HepG2 (cell line): Measurements from ENCODE around the gene ERC1. TPM values are rescaled to one million over a fixed set of nuclear protein-coding genes. Genes with fewer than 3 reads are reported as not detected.

Experiments used
- ATF7-NPFF ChIP-seq: sonication (generic); formaldehyde crosslinking; IDR thresholded peaks from 2 replicates; pipeline ENCODE4 v1.8.1; 2023; ENCODE audit warnings: mild to moderate bottlenecking, low read depth, missing genetic modification reagents, moderate library complexity
- DMAP1 ChIP-seq: IDR thresholded peaks from 2 replicates; pipeline ENCODE4 v1.6.1; 2016
- GATA4 ChIP-seq: sonication (generic); IDR thresholded peaks from 2 replicates; pipeline ENCODE4 v1.6.1; 2016; ENCODE audit warnings: antibody characterized with exemption, low read depth, borderline replicate concordance
- HHEX ChIP-seq: IDR thresholded peaks from 2 replicates; pipeline ENCODE4 v1.6.1; 2016; ENCODE audit warnings: control low read depth
- HNF4G ChIP-seq, 2 experiments: sonication (generic) in 1 of 2; formaldehyde crosslinking in 1 of 2; IDR thresholded peaks; 2 replicates each; pipeline versions ENCODE4 v1.4.0 to v1.6.1; 2011 to 2020; ENCODE audit warnings: borderline replicate concordance in 2 of 2, low read depth in 2 of 2, mild to moderate bottlenecking in 2 of 2, low read length in 1 of 2, missing genetic modification reagents in 1 of 2, moderate library complexity in 1 of 2
- ISX ChIP-seq: sonication (generic); formaldehyde crosslinking; conservative IDR thresholded peaks from 2 replicates; pipeline ENCODE4 v1.5.0; 2020; ENCODE audit warnings: missing genetic modification reagents
- MIER3 ChIP-seq: IDR thresholded peaks from 2 replicates; pipeline ENCODE4 v1.6.1; 2016; ENCODE audit warnings: missing compliant biosample characterization, borderline replicate concordance
- NAIF1 ChIP-seq: sonication (generic); formaldehyde crosslinking; IDR thresholded peaks from 2 replicates; pipeline ENCODE4 v1.5.0; 2020; ENCODE audit warnings: mild to moderate bottlenecking, missing genetic modification reagents, borderline replicate concordance
- POLR2AphosphoS5 ChIP-seq: IDR thresholded peaks from 2 replicates; pipeline ENCODE4 v1.6.1; 2012; ENCODE audit warnings: low read depth, low read length
- POLR2G ChIP-seq: fragments of 200-400 bp; formaldehyde crosslinking; IDR thresholded peaks from 2 replicates; pipeline ENCODE4 v1.6.1; 2018; ENCODE audit warnings: mild to moderate bottlenecking, low read depth, low read length, moderate library complexity
- PRPF4 ChIP-seq: fragments of 200-400 bp; formaldehyde crosslinking; IDR thresholded peaks from 2 replicates; pipeline ENCODE4 v1.6.1; 2016; ENCODE audit warnings: low read length, low read depth; ENCODE audit not compliant: poor library complexity, severe bottlenecking
- SIX1 ChIP-seq: sonication (generic); formaldehyde crosslinking; IDR thresholded peaks from 2 replicates; pipeline ENCODE4 v1.4.0; 2020; ENCODE audit warnings: missing genetic modification reagents, borderline replicate concordance
- SP1 ChIP-seq, 2 experiments: fragments of 450-650 bp in 1 of 2; sonication (generic) in 1 of 2; formaldehyde crosslinking in 1 of 2; IDR thresholded peaks; 2 replicates each; pipeline versions ENCODE4 v1.4.0 to v1.6.1; 2016 to 2020; ENCODE audit warnings: missing genetic modification reagents in 1 of 2
- SPEN ChIP-seq: sonication (generic); formaldehyde crosslinking; IDR thresholded peaks from 2 replicates; pipeline ENCODE4 v1.5.1; 2020; ENCODE audit warnings: low read depth, mild to moderate bottlenecking, missing genetic modification reagents
- ZNF260 ChIP-seq: sonication (generic); formaldehyde crosslinking; IDR thresholded peaks from 2 replicates; pipeline ENCODE4 v1.4.0; 2020; ENCODE audit warnings: missing genetic modification reagents, low read depth, mild to moderate bottlenecking, borderline replicate concordance
- ZNF543 ChIP-seq: sonication (generic); formaldehyde crosslinking; IDR thresholded peaks from 2 replicates; pipeline ENCODE4 v1.4.0; 2020; ENCODE audit warnings: mild to moderate bottlenecking, missing genetic modification reagents
- ZNF558 ChIP-seq: sonication (generic); formaldehyde crosslinking; IDR thresholded peaks from 2 replicates; pipeline ENCODE4 v1.9.0; 2022; ENCODE audit warnings: mild to moderate bottlenecking, missing genetic modification reagents, borderline replicate concordance
- ZNF563 ChIP-seq: sonication (generic); formaldehyde crosslinking; IDR thresholded peaks from 2 replicates; pipeline ENCODE4 v1.8.0; 2022; ENCODE audit warnings: mild to moderate bottlenecking, moderate library complexity, missing genetic modification reagents
- ZNF567 ChIP-seq: sonication (generic); formaldehyde crosslinking; IDR thresholded peaks from 2 replicates; pipeline ENCODE4 v1.8.1; 2023; ENCODE audit warnings: mild to moderate bottlenecking, missing genetic modification reagents, borderline replicate concordance
- ZNF615 ChIP-seq: sonication (generic); formaldehyde crosslinking; IDR thresholded peaks from 2 replicates; pipeline ENCODE4 v1.5.0; 2020; ENCODE audit warnings: mild to moderate bottlenecking, missing genetic modification reagents, borderline replicate concordance
- ZNF768 ChIP-seq: sonication (generic); formaldehyde crosslinking; IDR thresholded peaks from 2 replicates; pipeline ENCODE4 v1.4.0; 2020; ENCODE audit warnings: missing genetic modification reagents
- polyA plus RNA-seq, 8 experiments: library from polyadenylated mRNA; depleted of rRNA in 3 of 8; stranded (reverse) in 7 of 8; unstranded in 1 of 8; fragments of >200 nt; fragmentation: Illumina TruSeq in 4 of 8; extraction: Trizol in 4 of 8; gene quantifications; 2 replicates each; pipeline versions ENCODE4 v1.2.1 to v1.2.3, GENCODE V29; 2011 to 2016; ENCODE audit warnings: low read depth in 4 of 8, missing spikeins in 1 of 8, mixed read lengths in 1 of 8; ENCODE audit not compliant: insufficient read depth in 1 of 8
- total RNA-seq, 5 experiments: library from RNA; depleted of rRNA; stranded (reverse); fragments of >200 nt; fragmentation: Illumina TruSeq; extraction: Trizol; gene quantifications; 2 replicates each; pipeline ENCODE4 v1.2.3, GENCODE V29; 2016; ENCODE audit warnings: low read depth in 1 of 5
- TF ChIP-seq, protein P1 (sequence below): sonication (generic); formaldehyde crosslinking; IDR thresholded peaks from 2 replicates; pipeline ENCODE4 v1.9.0; 2021; ENCODE audit warnings: mild to moderate bottlenecking, missing genetic modification reagents
- TF ChIP-seq, protein P2 (sequence below): sonication (generic); formaldehyde crosslinking; IDR thresholded peaks from 2 replicates; pipeline ENCODE4 v1.5.1; 2020; ENCODE audit warnings: mild to moderate bottlenecking, missing genetic modification reagents, moderate library complexity

Gene ERC1
- total and polyA plus RNA-seq, 2 of the 13 experiments (the other 11 are each of a cell fraction or from before 2014, with no cell fraction given), result 6.1 to 12.4 TPM

GRCh38 chr12:990661-991349 is at the start of gene ERC1 (continued):
- TF ChIP-seq, protein P1, sequence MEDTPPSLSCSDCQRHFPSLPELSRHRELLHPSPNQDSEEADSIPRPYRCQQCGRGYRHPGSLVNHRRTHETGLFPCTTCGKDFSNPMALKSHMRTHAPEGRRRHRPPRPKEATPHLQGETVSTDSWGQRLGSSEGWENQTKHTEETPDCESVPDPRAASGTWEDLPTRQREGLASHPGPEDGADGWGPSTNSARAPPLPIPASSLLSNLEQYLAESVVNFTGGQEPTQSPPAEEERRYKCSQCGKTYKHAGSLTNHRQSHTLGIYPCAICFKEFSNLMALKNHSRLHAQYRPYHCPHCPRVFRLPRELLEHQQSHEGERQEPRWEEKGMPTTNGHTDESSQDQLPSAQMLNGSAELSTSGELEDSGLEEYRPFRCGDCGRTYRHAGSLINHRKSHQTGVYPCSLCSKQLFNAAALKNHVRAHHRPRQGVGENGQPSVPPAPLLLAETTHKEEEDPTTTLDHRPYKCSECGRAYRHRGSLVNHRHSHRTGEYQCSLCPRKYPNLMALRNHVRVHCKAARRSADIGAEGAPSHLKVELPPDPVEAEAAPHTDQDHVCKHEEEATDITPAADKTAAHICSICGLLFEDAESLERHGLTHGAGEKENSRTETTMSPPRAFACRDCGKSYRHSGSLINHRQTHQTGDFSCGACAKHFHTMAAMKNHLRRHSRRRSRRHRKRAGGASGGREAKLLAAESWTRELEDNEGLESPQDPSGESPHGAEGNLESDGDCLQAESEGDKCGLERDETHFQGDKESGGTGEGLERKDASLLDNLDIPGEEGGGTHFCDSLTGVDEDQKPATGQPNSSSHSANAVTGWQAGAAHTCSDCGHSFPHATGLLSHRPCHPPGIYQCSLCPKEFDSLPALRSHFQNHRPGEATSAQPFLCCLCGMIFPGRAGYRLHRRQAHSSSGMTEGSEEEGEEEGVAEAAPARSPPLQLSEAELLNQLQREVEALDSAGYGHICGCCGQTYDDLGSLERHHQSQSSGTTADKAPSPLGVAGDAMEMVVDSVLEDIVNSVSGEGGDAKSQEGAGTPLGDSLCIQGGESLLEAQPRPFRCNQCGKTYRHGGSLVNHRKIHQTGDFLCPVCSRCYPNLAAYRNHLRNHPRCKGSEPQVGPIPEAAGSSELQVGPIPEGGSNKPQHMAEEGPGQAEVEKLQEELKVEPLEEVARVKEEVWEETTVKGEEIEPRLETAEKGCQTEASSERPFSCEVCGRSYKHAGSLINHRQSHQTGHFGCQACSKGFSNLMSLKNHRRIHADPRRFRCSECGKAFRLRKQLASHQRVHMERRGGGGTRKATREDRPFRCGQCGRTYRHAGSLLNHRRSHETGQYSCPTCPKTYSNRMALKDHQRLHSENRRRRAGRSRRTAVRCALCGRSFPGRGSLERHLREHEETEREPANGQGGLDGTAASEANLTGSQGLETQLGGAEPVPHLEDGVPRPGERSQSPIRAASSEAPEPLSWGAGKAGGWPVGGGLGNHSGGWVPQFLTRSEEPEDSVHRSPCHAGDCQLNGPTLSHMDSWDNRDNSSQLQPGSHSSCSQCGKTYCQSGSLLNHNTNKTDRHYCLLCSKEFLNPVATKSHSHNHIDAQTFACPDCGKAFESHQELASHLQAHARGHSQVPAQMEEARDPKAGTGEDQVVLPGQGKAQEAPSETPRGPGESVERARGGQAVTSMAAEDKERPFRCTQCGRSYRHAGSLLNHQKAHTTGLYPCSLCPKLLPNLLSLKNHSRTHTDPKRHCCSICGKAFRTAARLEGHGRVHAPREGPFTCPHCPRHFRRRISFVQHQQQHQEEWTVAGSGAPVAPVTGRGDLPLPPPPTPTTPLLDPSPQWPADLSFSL (CRISPR knock-in tag), result peak; percentile 89
- TF ChIP-seq ZNF260 (CRISPR knock-in tag) (no peak), HHEX (no peak), ZNF558 (peak; percentile 95), SP1 (IDR thresholded peaks at IDR 0.05) (no peak), SP1 (CRISPR knock-in tag; IDR thresholded peaks at IDR 0.05) (no peak), HNF4G (IDR thresholded peaks at IDR 0.05; ENCODE audit: borderline replicate concordance, low read depth, low read length) (no peak), HNF4G (CRISPR knock-in tag; IDR thresholded peaks at IDR 0.05; ENCODE audit: borderline replicate concordance, low read depth) (0 out of 2 replicates have a peak, but pooled peaks have one; percentile 9), SPEN (peak; percentile 62; the same call in 1 of the 2 replicates), DMAP1 (peak; percentile 93), NAIF1 (CRISPR knock-in tag) (no peak), POLR2AphosphoS5 (peak; percentile 70), MIER3 (CRISPR knock-in tag) (no peak), ATF7-NPFF (CRISPR knock-in tag) (peak; percentile 67), ZNF615 (CRISPR knock-in tag) (no peak), ISX (CRISPR knock-in tag) (no peak), ZNF543 (CRISPR knock-in tag) (no peak; the same call in 1 of the 2 replicates), POLR2G (peak; percentile 84), PRPF4 (no peak), GATA4 (peak; percentile 65; the same call in 1 of the 2 replicates), ZNF567 (CRISPR knock-in tag) (0 out of 2 replicates have a peak, but pooled peaks have one; percentile 58), SIX1 (CRISPR knock-in tag) (no peak), ZNF768 (CRISPR knock-in tag) (peak; percentile 60), ZNF563 (CRISPR knock-in tag) (peak; percentile 75)
- TF ChIP-seq, protein P2, sequence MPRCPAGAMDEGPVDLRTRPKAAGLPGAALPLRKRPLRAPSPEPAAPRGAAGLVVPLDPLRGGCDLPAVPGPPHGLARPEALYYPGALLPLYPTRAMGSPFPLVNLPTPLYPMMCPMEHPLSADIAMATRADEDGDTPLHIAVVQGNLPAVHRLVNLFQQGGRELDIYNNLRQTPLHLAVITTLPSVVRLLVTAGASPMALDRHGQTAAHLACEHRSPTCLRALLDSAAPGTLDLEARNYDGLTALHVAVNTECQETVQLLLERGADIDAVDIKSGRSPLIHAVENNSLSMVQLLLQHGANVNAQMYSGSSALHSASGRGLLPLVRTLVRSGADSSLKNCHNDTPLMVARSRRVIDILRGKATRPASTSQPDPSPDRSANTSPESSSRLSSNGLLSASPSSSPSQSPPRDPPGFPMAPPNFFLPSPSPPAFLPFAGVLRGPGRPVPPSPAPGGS, result peak; percentile 62
